ENCODE data around the gene TM9SF2. TPM values are rescaled to one million over a fixed set of nuclear protein-coding genes. Genes with fewer than 3 reads are reported as not detected.
A peak's percentile ranks its signal among the peaks of the same experiment; 100 is the strongest.

TM9SF2 gene
- total and polyA plus RNA-seq, 9 of the 15 experiments (the other 6 are each of a cell fraction or from before 2014, with no cell fraction given): 23.3 to 83.2 (median 55.1) TPM

DNA sequence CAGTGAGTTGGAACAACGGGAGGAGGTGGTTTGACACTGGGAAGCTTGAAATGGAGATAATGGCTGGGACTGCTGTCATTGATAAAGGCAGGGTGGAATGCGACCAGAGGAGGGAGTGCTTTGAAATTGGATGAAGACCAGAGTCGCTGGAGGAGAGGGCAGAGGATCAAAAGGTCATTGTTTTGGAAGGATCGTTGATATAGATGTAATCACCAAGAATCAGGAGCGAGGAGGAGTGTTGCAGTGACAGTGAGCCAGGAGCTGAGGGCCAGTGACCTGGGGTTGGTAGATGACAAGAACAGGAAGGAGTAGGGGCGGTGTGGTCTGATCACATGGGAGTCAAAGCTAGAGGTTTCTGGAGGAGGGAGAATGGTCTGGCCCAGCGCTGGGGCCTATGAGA is 25.3 kb downstream of the TM9SF2 start:
- in situ Hi-C loops (cut with MboI): no loop called here
- ChIA-PET POLR2A (interaction anchor here (1.0 to 2.1 kb wide), 3 partner anchors 12 to 15 kb away, joined by 3 to 9 read pairs (median 6); no protein-coding TSS in a partner anchor), CTCF (ENCODE audit: low intra/inter-chr PET ratio) (no interaction called here)
- Histone ChIP-seq H3K4me2 (ENCODE audit: insufficient read depth, low read length) (peak overlapping the region; percentile 17; the same call in 1 of the 2 replicates), H3K4me3 (no peak overlapping the region), H3K9ac (ENCODE audit: insufficient read depth in 1 of 2, low read depth in 2 of 2, low read length in 2 of 2) (peak overlapping the region in 1 of 2 experiments; percentile 11; a peak in 1 of 4 replicates), H3K9me1 (ENCODE audit: control insufficient read depth, insufficient read depth, low read length) (no peaks in the 10 kb centered on the region), H3K36me3 (ENCODE audit: control insufficient read depth, insufficient read depth, low read length) (peaks cover 65% of the 10 kb centered on the region; the same call in 2 of the 3 replicates), H3K27me3 (ENCODE audit: control insufficient read depth in 2 of 2, insufficient read depth in 2 of 2, low read length in 2 of 2) (no peaks in the 10 kb centered on the region), H4K20me1 (replicated peaks; ENCODE audit: control insufficient read depth, insufficient read depth, low read length) (no peaks in the 10 kb centered on the region), H3K27ac (ENCODE audit: extremely low read depth, low read depth, low read length) (no peak overlapping the region), H3K9me3 (replicated peaks; ENCODE audit: control insufficient read depth, insufficient read depth, low read depth, low read length) (no peaks in the 10 kb centered on the region), H2AFZ (ENCODE audit: low read depth, low read length) (no peak overlapping the region), H3K79me2 (ENCODE audit: control insufficient read depth, insufficient read depth, low read length) (peaks cover 2% of the 10 kb centered on the region), H3K4me1 (replicated peaks in 1 of 2; ENCODE audit: control insufficient read depth in 2 of 2, insufficient read depth in 2 of 2, low read length in 2 of 2) (peaks cover 0 to 8% of the 10 kb centered on the region in 2 experiments; a peak in 3 of 5 replicates)
- intact Hi-C loops (cut with micrococcal nuclease): loop anchor here (5.0 kb wide), 1 partner anchor 86 kb away; no protein-coding TSS in a partner anchor
- FAIRE-seq (peak; percentile 69), DNase-seq (ENCODE audit: extremely low read depth in 1 of 4, low spot score in 3 of 4) (peak in 3 of 4 experiments; percentile 12 to 59 (median 42)), ATAC-seq (peak; percentile 82)
- 5% methylated on average over 7 of the region's 7 CpGs for WGBS (ENCODE audit: insufficient coverage, low coverage, missing lambda C conversion rate)
- BruUV-seq (replicated peaks): no TSS peak
- TF ChIP-seq, protein P1, sequence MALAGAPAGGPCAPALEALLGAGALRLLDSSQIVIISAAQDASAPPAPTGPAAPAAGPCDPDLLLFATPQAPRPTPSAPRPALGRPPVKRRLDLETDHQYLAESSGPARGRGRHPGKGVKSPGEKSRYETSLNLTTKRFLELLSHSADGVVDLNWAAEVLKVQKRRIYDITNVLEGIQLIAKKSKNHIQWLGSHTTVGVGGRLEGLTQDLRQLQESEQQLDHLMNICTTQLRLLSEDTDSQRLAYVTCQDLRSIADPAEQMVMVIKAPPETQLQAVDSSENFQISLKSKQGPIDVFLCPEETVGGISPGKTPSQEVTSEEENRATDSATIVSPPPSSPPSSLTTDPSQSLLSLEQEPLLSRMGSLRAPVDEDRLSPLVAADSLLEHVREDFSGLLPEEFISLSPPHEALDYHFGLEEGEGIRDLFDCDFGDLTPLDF (CRISPR knock-in tag; IDR thresholded peaks at IDR 0.05): no peak
- TF ChIP-seq ZNF197 (CRISPR knock-in tag; IDR thresholded peaks at IDR 0.05; ENCODE audit: low read depth): no peak
- peak; percentile 54; the same call in 1 of the 2 replicates for TF ChIP-seq ZNF766 (CRISPR knock-in tag; conservative IDR thresholded peaks at IDR 0.05)
- no peak for TF ChIP-seq SRSF9 (IDR thresholded peaks at IDR 0.05; ENCODE audit: borderline replicate concordance, low read depth, low read length)
- TF ChIP-seq CBFA2T3 (IDR thresholded peaks at IDR 0.05): peak; percentile 70
- 0 out of 2 replicates have a peak, but pooled peaks have one; percentile 26 for TF ChIP-seq CBFA2T2 (conservative IDR thresholded peaks at IDR 0.05)
- TF ChIP-seq TEAD2 (tag; IDR thresholded peaks at IDR 0.05): peak; percentile 40; the same call in 1 of the 2 replicates
- TF ChIP-seq, protein P2, sequence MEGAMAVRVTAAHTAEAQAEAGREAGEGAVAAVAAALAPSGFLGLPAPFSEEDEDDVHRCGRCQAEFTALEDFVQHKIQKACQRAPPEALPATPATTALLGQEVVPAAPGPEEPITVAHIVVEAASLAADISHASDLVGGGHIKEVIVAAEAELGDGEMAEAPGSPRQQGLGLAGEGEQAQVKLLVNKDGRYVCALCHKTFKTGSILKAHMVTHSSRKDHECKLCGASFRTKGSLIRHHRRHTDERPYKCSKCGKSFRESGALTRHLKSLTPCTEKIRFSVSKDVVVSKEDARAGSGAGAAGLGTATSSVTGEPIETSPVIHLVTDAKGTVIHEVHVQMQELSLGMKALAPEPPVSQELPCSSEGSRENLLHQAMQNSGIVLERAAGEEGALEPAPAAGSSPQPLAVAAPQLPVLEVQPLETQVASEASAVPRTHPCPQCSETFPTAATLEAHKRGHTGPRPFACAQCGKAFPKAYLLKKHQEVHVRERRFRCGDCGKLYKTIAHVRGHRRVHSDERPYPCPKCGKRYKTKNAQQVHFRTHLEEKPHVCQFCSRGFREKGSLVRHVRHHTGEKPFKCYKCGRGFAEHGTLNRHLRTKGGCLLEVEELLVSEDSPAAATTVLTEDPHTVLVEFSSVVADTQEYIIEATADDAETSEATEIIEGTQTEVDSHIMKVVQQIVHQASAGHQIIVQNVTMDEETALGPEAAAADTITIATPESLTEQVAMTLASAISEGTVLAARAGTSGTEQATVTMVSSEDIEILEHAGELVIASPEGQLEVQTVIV (CRISPR knock-in tag; IDR thresholded peaks at IDR 0.05; ENCODE audit: borderline replicate concordance): no peak
- TF ChIP-seq, protein P3, sequence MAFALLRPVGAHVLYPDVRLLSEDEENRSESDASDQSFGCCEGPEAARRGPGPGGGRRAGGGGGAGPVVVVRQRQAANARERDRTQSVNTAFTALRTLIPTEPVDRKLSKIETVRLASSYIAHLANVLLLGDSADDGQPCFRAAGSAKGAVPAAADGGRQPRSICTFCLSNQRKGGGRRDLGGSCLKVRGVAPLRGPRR (CRISPR knock-in tag; IDR thresholded peaks at IDR 0.05): no peak
- TF ChIP-seq MCM5 (IDR thresholded peaks at IDR 0.05; ENCODE audit: low read depth): no peak
- TF ChIP-seq ZNF589 (CRISPR knock-in tag; IDR thresholded peaks at IDR 0.05; ENCODE audit: low read depth): no peak
- no peak for TF ChIP-seq CBX2 (IDR thresholded peaks at IDR 0.05; ENCODE audit: insufficient read depth, low read length, poor library complexity, severe bottlenecking)
- 0 out of 2 replicates have a peak, but pooled peaks have one; percentile 50 for TF ChIP-seq TCF3 (CRISPR knock-in tag; IDR thresholded peaks at IDR 0.05)
- TF ChIP-seq HLTF (IDR thresholded peaks at IDR 0.05): no peak
- no peak for TF ChIP-seq TFAM (CRISPR knock-in tag; conservative IDR thresholded peaks at IDR 0.05)
- peak; percentile 49 for TF ChIP-seq NFIC (IDR thresholded peaks at IDR 0.05)
- no peak for TF ChIP-seq RBFOX2 (IDR thresholded peaks at IDR 0.05; ENCODE audit: low read depth, low read length)
- no peak for TF ChIP-seq ID3 (CRISPR knock-in tag; IDR thresholded peaks at IDR 0.05)
- peak; percentile 35; the same call in 1 of the 2 replicates for TF ChIP-seq ID3 (tag; IDR thresholded peaks at IDR 0.05)
